Caco-2 (cell line): ENCODE measurements around the gene SLC9A3. TPM values are rescaled to one million over a fixed set of nuclear protein-coding genes. Genes with fewer than 3 reads are reported as not detected.

Source experiments
- BruUV-seq: library from RNA; stranded (reverse); fragments of 400-500 nt; replicated peaks from 2 replicates; lab custom pipeline; 2021; lab: Mats Ljungman, UMichigan
- CTCF ChIA-PET: fragments of 300-600 bp; sonication (Branson Sonifier 250); formaldehyde crosslinking; loops from one replicate; lab custom pipeline; 2022; ENCODE audit warnings: antibody characterized with exemption; lab: Charles Lee
- POLR2A ChIA-PET: fragments of 300-600 bp; sonication (Branson Sonifier 250); formaldehyde crosslinking; loops from one replicate; lab custom pipeline; 2022; ENCODE audit warnings: antibody characterized with exemption; lab: Charles Lee
- DNase-seq, 2 experiments: peaks; one replicate each; pipeline versions ENCODE4 v3.0.0 to v3.0.0-alpha.2; 2020 to 2022
- H3K27me3 ChIP-seq: replicated peaks from 2 replicates; pipeline ENCODE4 v1.6.0; 2011; ENCODE audit warnings: low read length; ENCODE audit not compliant: control insufficient read depth, insufficient read depth
- H3K36me3 ChIP-seq: 2 replicates; pipeline ENCODE4 v1.5.1; 2011; ENCODE audit warnings: low read length; ENCODE audit not compliant: control insufficient read depth, insufficient read depth
- H3K4me1 ChIP-seq: fragments of 250-450 bp; sonication (Bioruptor Pico); 2 replicates; pipeline ENCODE4 v1.5.1; 2020; ENCODE audit warnings: mild to moderate bottlenecking
- H3K4me3 ChIP-seq: 2 replicates; pipeline ENCODE4 v1.5.1; 2011; ENCODE audit warnings: low read depth, mild to moderate bottlenecking, control low read depth, low read length
- H3K9me3 ChIP-seq: fragments of 250-450 bp; sonication (Bioruptor Pico); 2 replicates; pipeline ENCODE4 v1.5.1; 2020; ENCODE audit warnings: mild to moderate bottlenecking, moderate library complexity
- H3K27ac Mint-ChIP-seq: one replicate; pipeline ENCODE4 v1.8.0; 2022; ENCODE audit warnings: mixed read lengths; ENCODE audit not compliant: unreplicated experiment
- H3K27me3 Mint-ChIP-seq: one replicate; pipeline ENCODE4 v1.8.0; 2022; ENCODE audit warnings: mixed read lengths; ENCODE audit not compliant: insufficient read depth, unreplicated experiment
- H3K36me3 Mint-ChIP-seq: one replicate; pipeline ENCODE4 v1.8.0; 2022; ENCODE audit warnings: mild to moderate bottlenecking, mixed read lengths; ENCODE audit not compliant: insufficient read depth, unreplicated experiment
- H3K4me1 Mint-ChIP-seq: one replicate; pipeline ENCODE4 v1.8.0; 2022; ENCODE audit warnings: low read depth, mixed read lengths; ENCODE audit not compliant: unreplicated experiment
- H3K4me3 Mint-ChIP-seq: one replicate; pipeline ENCODE4 v1.8.0; 2022; ENCODE audit warnings: mild to moderate bottlenecking, moderate library complexity, mixed read lengths; ENCODE audit not compliant: unreplicated experiment
- H3K9me3 Mint-ChIP-seq: one replicate; pipeline ENCODE4 v1.8.0; 2022; ENCODE audit warnings: mixed read lengths; ENCODE audit not compliant: unreplicated experiment
- intact Hi-C: fragments of 100-400 bp; cut with micrococcal nuclease; formaldehyde crosslinking; loops from one replicate; pipeline ENCODE4 v1.10.0; 2022; ENCODE audit not compliant: unreplicated experiment
- microRNA-seq: library from miRNA; unstranded; fragments of <30 nt; microRNA quantifications from one replicate; pipeline ENCODE4 v1.2.0, GENCODE V29; 2022
- total RNA-seq: library from RNA; stranded (reverse); gene quantifications from 2 replicates; pipeline ENCODE4 v1.2.3, GENCODE V29; 2022
- TF ChIP-seq, protein P1 (sequence below), 2 experiments: fragments of 200-600 bp in 1 of 2; IDR thresholded peaks; 1 replicate in 1 of 2; 2 replicates in 1 of 2; pipeline versions ENCODE4 v1.5.1 to v1.8.0; 2011 to 2022; ENCODE audit warnings: antibody characterized with exemption in 1 of 2, control low read depth in 1 of 2, inconsistent platforms in 1 of 2, low read depth in 1 of 2, low read length in 1 of 2, mild to moderate bottlenecking in 1 of 2, moderate library complexity in 1 of 2; ENCODE audit not compliant: insufficient read depth in 1 of 2, severe bottlenecking in 1 of 2, unreplicated experiment in 1 of 2

Gene SLC9A3
- total RNA-seq, 1 experiment from 2014 or later = 3.4 TPM

DNA sequence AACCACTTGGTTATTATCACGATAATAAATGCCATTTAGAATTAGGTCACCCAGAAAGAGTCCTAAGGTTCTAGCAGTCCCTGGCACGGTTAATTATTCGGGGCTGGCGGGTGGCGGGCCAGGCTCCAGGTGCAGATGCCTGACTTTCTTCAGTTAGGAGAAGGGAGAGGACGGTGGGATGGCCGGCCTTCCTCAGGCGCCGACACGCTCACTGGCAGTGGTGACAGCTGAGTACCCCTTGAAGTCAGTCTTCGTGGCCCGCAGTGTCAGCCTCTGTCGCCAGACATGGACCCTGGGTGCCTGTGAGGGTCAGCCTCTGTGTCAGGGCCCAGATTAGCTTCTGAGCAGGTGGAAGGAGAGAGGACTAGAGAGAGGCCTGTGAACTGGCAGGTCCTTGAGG, 102.3 kb downstream of the SLC9A3 start:
- no TSS peak for BruUV-seq
- no peaks in the 10 kb centered on the region for H3K4me1 ChIP-seq
- Mint-ChIP-seq H3K9me3 (peaks cover 13% of the 10 kb centered on the region), H3K4me1 (no peaks in the 10 kb centered on the region), H3K27me3 (no peaks in the 10 kb centered on the region), H3K36me3 (no peaks in the 10 kb centered on the region), H3K27ac (no peak overlapping the region), H3K4me3 (no peak overlapping the region)
- H3K27me3 ChIP-seq = no peaks in the 10 kb centered on the region
- no peaks in the 10 kb centered on the region for H3K36me3 ChIP-seq
- intact Hi-C loops = no loop called here
- TF ChIP-seq, protein P1, sequence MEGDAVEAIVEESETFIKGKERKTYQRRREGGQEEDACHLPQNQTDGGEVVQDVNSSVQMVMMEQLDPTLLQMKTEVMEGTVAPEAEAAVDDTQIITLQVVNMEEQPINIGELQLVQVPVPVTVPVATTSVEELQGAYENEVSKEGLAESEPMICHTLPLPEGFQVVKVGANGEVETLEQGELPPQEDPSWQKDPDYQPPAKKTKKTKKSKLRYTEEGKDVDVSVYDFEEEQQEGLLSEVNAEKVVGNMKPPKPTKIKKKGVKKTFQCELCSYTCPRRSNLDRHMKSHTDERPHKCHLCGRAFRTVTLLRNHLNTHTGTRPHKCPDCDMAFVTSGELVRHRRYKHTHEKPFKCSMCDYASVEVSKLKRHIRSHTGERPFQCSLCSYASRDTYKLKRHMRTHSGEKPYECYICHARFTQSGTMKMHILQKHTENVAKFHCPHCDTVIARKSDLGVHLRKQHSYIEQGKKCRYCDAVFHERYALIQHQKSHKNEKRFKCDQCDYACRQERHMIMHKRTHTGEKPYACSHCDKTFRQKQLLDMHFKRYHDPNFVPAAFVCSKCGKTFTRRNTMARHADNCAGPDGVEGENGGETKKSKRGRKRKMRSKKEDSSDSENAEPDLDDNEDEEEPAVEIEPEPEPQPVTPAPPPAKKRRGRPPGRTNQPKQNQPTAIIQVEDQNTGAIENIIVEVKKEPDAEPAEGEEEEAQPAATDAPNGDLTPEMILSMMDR (IDR thresholded peaks at IDR 0.05; ENCODE audit: insufficient read depth in 1 of 2, low read depth in 1 of 2, low read length in 1 of 2, severe bottlenecking in 1 of 2, unreplicated experiment in 1 of 2) = no peak
- CTCF ChIA-PET = no interaction called here
- no peak overlapping the region for H3K4me3 ChIP-seq
- POLR2A ChIA-PET = no interaction called here
- no peak for DNase-seq
- no peaks in the 10 kb centered on the region for H3K9me3 ChIP-seq

DNA sequence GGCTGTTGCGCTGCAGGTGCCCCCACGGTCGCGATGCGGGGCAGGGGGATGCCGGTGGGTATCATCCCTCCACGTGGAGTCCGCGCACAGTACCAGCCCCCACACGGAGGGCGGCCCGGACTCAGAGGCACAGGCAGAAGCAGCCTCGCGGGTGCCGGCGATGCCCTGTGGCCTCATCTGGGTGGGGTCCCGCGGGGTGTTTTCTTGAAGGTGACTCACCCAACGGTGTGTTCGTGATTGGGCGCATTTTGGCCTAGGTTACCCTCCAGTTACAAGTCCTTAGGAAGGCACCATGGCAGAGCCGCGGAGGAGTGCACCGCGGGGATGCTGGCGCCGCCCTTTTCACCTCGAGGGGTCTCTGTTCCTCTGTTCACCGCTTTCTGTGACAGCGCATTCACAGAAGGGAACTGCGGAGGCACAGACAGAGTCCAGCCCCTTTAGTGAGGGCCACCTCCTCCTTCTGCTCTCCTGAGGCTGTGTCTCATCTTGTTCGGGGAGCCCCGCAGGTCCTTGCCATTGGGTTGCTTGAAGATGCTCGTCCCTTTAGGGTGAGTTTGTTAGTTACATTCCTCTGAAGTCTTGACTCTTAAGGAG, 102.9 kb downstream of the SLC9A3 start:
- H3K27ac Mint-ChIP-seq = no peak overlapping the region
- H3K36me3 Mint-ChIP-seq = no peaks in the 10 kb centered on the region
- DNase-seq = no peak
- no peaks in the 10 kb centered on the region for H3K4me1 Mint-ChIP-seq
- peaks cover 8% of the 10 kb centered on the region for H3K9me3 Mint-ChIP-seq
- no peaks in the 10 kb centered on the region for H3K27me3 ChIP-seq
- TF ChIP-seq, protein P1 (IDR thresholded peaks at IDR 0.05; ENCODE audit: insufficient read depth in 1 of 2, low read depth in 1 of 2, low read length in 1 of 2, severe bottlenecking in 1 of 2, unreplicated experiment in 1 of 2) = no peak
- H3K4me1 ChIP-seq = no peaks in the 10 kb centered on the region
- no peaks in the 10 kb centered on the region for H3K9me3 ChIP-seq
- no peak overlapping the region for H3K4me3 ChIP-seq
- H3K36me3 ChIP-seq = no peaks in the 10 kb centered on the region
- ChIA-PET CTCF (no interaction called here), POLR2A (no interaction called here)
- no peak overlapping the region for H3K4me3 Mint-ChIP-seq
- BruUV-seq = no TSS peak
- no peaks in the 10 kb centered on the region for H3K27me3 Mint-ChIP-seq
- intact Hi-C loops = no loop called here

DNA sequence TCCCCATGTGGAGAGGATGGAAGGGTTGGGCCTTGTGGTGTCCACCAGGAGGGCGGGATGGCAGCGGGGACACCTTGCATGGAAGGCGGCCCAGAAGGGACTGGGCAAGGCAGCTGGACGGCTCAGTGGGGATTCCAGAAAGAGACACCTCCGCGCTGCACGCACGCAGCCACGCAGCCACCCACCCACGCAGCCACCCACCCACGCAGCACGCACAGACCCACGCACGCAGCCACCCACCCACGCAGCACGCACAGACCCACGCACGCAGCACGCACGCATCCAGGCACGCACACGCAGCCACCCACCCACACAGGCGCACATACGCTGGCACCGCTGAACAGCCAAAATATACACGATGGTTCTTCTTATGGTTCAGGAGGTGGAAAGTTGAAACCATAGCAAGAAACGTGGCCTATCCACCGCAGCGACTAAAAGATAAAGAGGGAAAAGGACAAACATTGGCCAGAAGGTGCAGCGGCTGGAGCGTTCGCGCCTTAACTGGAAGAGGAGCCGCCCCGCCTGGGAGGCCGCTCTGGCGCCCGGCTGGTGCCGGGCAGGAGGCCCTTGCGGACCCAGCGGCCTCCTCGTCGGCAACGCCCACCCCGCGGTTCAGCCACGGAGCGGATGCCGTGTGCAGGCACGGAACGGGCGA, 103.5 kb downstream of the SLC9A3 start:
- Histone ChIP-seq H3K27me3 (no peaks in the 10 kb centered on the region), H3K4me3 (no peak overlapping the region), H3K36me3 (no peaks in the 10 kb centered on the region), H3K9me3 (no peaks in the 10 kb centered on the region), H3K4me1 (no peaks in the 10 kb centered on the region)
- Mint-ChIP-seq H3K9me3 (peaks cover 2% of the 10 kb centered on the region), H3K27ac (no peak overlapping the region), H3K4me1 (no peaks in the 10 kb centered on the region), H3K4me3 (no peak overlapping the region), H3K36me3 (no peaks in the 10 kb centered on the region), H3K27me3 (no peaks in the 10 kb centered on the region)
- DNase-seq = no peak
- ChIA-PET POLR2A (no interaction called here), CTCF (no interaction called here)
- TF ChIP-seq, protein P1 (IDR thresholded peaks at IDR 0.05; ENCODE audit: insufficient read depth in 1 of 2, low read depth in 1 of 2, low read length in 1 of 2, severe bottlenecking in 1 of 2, unreplicated experiment in 1 of 2) = no peak
- intact Hi-C loops = no loop called here
- no TSS peak for BruUV-seq

Small RNAs within 50 kb of the gene (microRNA-seq; reads per million reads assigned to microRNA genes)
- not detected for gene MIR4456

Other genes with a start within 250 kb of the SLC9A3 start
- 0.91 and 1.1 TPM in 2 replicates for gene AHRR, start 202.7 kb downstream of the SLC9A3 start, total RNA-seq
- gene EXOC3, start 81.3 kb downstream of the SLC9A3 start, total RNA-seq = 41.9 and 44.5 TPM in 2 replicates
- gene CEP72, start 87.9 kb upstream of the SLC9A3 start, total RNA-seq = 36.6 and 38.7 TPM in 2 replicates
- gene TPPP, start 168.9 kb upstream of the SLC9A3 start, total RNA-seq = 0.18 and 0.28 TPM in 2 replicates